ENCODE measurements around the gene HOXB4. TPM values are rescaled to one million over a fixed set of nuclear protein-coding genes. Genes with fewer than 3 reads are reported as not detected.

The HOXB4 gene
- total RNA-seq, 4 donors from 2014 or later: 3.5 to 8.3 (median 5.0) TPM

DNA sequence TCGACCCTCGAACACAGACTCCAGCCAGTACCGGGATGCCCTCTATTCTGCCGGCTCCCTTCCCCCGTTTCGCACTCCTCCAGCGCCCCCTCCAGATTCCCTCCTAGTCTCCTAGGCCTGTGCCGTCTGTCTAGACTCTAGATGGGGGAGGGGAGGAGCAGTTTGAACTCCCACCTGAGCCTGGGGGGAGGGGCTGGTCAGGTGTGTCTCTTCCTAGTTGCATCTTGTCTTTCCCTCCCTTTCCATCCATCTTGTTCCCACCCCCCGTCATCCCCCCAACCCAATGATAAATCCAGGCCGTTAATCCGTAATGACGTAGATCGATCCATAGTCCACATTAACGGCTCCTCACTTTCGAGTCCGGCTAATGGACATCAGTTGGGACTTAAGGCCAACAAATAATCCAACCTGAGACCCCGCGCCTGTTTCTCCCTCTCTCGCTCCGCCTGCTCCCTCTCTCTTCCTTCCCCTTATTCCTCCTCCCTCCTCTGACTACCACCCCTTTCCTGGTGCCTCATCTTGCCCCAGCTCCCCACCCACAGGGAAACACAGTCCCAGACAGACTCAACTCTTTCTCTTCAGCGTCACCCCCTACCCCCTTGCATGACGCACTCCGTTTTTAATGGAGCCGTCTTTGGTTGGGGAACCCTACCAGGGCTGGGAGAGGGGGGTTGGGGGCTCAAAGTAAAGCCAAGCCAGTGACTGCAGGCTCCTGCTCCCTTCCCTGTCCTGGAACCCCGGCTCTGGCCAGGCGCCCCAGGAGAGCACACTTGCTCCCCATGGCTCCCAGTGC lies 18.8 kb upstream of the HOXB4 start:
- H3K36me3 ChIP-seq: no peaks in the 10 kb centered on the region
- DNase-seq (ENCODE audit: extremely low spot score): no peak
- intact Hi-C loops (cut with DNase I): no loop called here
- peaks cover 33 to 60% (median 53%) of the 10 kb centered on the region in 4 donors for H3K4me1 ChIP-seq
- TF ChIP-seq POLR2AphosphoS5 (IDR thresholded peaks at IDR 0.05) (no peak), POLR2A (IDR thresholded peaks at IDR 0.05; ENCODE audit: low read depth) (no peak), EP300 (IDR thresholded peaks at IDR 0.05) (no peak)
- TF ChIP-seq, protein P1, sequence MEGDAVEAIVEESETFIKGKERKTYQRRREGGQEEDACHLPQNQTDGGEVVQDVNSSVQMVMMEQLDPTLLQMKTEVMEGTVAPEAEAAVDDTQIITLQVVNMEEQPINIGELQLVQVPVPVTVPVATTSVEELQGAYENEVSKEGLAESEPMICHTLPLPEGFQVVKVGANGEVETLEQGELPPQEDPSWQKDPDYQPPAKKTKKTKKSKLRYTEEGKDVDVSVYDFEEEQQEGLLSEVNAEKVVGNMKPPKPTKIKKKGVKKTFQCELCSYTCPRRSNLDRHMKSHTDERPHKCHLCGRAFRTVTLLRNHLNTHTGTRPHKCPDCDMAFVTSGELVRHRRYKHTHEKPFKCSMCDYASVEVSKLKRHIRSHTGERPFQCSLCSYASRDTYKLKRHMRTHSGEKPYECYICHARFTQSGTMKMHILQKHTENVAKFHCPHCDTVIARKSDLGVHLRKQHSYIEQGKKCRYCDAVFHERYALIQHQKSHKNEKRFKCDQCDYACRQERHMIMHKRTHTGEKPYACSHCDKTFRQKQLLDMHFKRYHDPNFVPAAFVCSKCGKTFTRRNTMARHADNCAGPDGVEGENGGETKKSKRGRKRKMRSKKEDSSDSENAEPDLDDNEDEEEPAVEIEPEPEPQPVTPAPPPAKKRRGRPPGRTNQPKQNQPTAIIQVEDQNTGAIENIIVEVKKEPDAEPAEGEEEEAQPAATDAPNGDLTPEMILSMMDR (IDR thresholded peaks at IDR 0.05): no peak
- H3K27ac ChIP-seq (replicated peaks in 1 of 4): peak overlapping the region in 3 of 4 donors; percentile 51 to 66 (median 63)
- peaks cover 11 to 97% (median 57%) of the 10 kb centered on the region in 4 donors for H3K27me3 ChIP-seq
- WGBS: 18% methylated on average over 26 of the region's 26 CpGs
- H3K9me3 ChIP-seq: no peaks in the 10 kb centered on the region
- H3K4me3 ChIP-seq: peak overlapping the region; percentile 56 to 60 (median 57)

- TF ChIP-seq EP300 (IDR thresholded peaks at IDR 0.05) (no peak), POLR2A (IDR thresholded peaks at IDR 0.05; ENCODE audit: low read depth) (no peak), POLR2AphosphoS5 (IDR thresholded peaks at IDR 0.05) (no peak)
- TF ChIP-seq, protein P1 (IDR thresholded peaks at IDR 0.05): no peak
- 37% methylated on average over 42 of the region's 54 CpGs for WGBS
- Histone ChIP-seq H3K4me1 (peaks cover 33 to 61% (median 56%) of the 10 kb centered on the region in 4 donors), H3K36me3 (no peaks in the 10 kb centered on the region), H3K27me3 (peaks cover 6 to 95% (median 49%) of the 10 kb centered on the region in 4 donors), H3K9me3 (no peaks in the 10 kb centered on the region), H3K27ac (replicated peaks in 1 of 4) (no peak overlapping the region), H3K4me3 (peak overlapping the region; percentile 56 to 60 (median 57))
- no peak for DNase-seq (ENCODE audit: extremely low spot score)
- intact Hi-C loops (cut with DNase I): loop anchor here (2.0 kb wide), 1 partner anchor 103 kb away; no protein-coding TSS in a partner anchor
These were observed 18.0 kb upstream of the HOXB4 start for GRCh38 chr17:48596000-48596734.

DNA sequence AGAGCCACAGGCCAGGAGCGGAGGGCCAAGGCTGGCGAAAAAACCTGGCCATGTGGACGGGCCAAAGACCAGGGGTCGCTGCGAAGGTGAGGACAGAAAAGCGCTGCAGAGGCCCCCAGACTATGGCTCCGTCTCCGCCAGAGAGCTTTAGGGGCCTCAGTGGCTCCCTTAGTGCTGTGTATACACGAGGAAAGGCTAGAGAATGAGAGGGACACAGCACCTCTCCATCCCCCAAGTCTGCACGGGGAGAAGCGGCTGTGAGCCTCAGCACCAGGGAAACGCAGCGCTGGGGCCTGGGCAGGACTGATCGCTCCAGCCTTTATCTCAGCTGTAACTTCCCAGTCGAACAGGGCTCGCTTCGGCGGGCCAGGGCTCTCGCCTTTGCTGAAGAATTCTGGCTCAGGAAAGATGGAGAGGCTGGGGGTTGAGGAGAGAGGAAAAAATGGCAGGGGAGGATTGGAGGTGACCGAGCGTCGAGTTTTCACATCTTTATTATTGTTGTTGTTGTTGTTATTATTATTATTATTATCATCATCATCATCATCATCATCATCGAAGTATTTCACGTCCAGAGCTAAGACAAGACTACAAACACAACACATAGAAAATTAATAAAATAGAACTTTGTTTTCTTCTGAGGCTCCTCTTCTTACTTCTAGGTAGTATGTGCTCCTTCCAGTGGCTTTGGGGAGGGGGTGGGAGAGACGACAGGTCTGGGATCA lies 17.3 kb upstream of the HOXB4 start:
- H3K36me3 ChIP-seq: no peaks in the 10 kb centered on the region
- TF ChIP-seq POLR2A (IDR thresholded peaks at IDR 0.05; ENCODE audit: low read depth): no peak
- TF ChIP-seq POLR2AphosphoS5 (IDR thresholded peaks at IDR 0.05): no peak
- TF ChIP-seq EP300 (IDR thresholded peaks at IDR 0.05): no peak
- TF ChIP-seq, protein P1 (IDR thresholded peaks at IDR 0.05): no peak
- H3K27ac ChIP-seq (replicated peaks in 1 of 4): no peak overlapping the region
- no peak overlapping the region for H3K4me3 ChIP-seq
- DNase-seq (ENCODE audit: extremely low spot score): no peak
- WGBS: 69% methylated on average over 24 of the region's 25 CpGs
- intact Hi-C loops (cut with DNase I): loop anchor here (2.0 kb wide), 1 partner anchor 103 kb away; no protein-coding TSS in a partner anchor
- peaks cover 33 to 61% (median 56%) of the 10 kb centered on the region in 4 donors for H3K4me1 ChIP-seq
- peaks cover 6 to 88% (median 42%) of the 10 kb centered on the region in 4 donors for H3K27me3 ChIP-seq
- H3K9me3 ChIP-seq: no peaks in the 10 kb centered on the region

DNA sequence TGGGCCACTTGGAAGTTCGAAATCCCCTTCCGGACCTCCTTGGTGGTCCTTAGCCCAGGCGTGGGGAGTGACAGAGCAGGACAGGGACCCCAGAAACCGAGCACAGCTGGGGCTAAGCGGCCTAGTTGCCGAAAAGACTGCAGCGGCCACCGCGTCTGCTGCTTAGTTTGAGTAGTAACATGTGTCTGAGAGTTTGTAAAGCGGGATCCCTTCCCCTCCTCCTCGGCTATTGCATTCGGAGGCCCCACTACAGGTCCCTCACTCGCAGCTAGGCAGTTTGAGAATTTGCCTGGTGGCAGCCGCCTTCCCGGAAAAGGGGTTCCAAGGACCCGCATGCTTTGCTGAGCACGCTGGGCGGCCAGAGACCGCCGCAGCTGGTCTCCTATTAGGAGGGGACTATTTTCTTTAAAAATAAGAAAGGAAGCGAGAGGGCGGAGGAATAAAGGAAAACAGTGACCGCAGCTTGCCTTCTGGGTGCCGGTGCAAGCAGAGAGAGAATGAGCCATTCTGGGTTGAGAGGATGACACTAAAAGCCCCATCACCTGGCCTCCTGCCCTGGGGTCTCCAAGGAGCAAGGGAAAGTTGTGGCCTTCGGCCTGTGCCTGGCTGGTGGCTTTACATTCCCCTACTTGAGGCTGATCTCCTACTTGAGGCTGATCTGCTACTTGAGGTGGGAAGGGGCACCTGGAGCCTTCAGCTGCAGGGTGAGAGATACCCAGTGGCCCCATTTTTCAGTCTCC lies 16.6 kb upstream of the HOXB4 start:
- 86% methylated on average over 25 of the region's 25 CpGs for WGBS
- no peaks in the 10 kb centered on the region for H3K9me3 ChIP-seq
- H3K4me3 ChIP-seq: no peak overlapping the region
- DNase-seq (ENCODE audit: extremely low spot score): no peak
- TF ChIP-seq POLR2A (IDR thresholded peaks at IDR 0.05; ENCODE audit: low read depth) (no peak), EP300 (IDR thresholded peaks at IDR 0.05) (no peak), POLR2AphosphoS5 (IDR thresholded peaks at IDR 0.05) (no peak)
- TF ChIP-seq, protein P1 (IDR thresholded peaks at IDR 0.05): no peak
- no peaks in the 10 kb centered on the region for H3K36me3 ChIP-seq
- peaks cover 6 to 81% (median 36%) of the 10 kb centered on the region in 4 donors for H3K27me3 ChIP-seq
- peaks cover 33 to 61% (median 56%) of the 10 kb centered on the region in 4 donors for H3K4me1 ChIP-seq
- intact Hi-C loops (cut with DNase I): loop anchor here (1.0 to 5.0 kb wide), 3 partner anchors 102 to 257 kb away; no protein-coding TSS in a partner anchor
- H3K27ac ChIP-seq (replicated peaks in 1 of 4): peak overlapping the region in 1 of 4 donors; percentile 56

Data from esophagus muscularis mucosa (tissue), 4 donors.